Epithelial cell of proximal tubule (primary cell): Measurements from ENCODE around the gene FRMD1. TPM values are rescaled to one million over a fixed set of nuclear protein-coding genes. Genes with fewer than 3 reads are reported as not detected.

Experiments
- DNase-seq: peaks from one replicate; pipeline ENCODE4 v3.0.0-alpha.2; 2011; ENCODE audit warnings: low read depth
- H3K4me3 ChIP-seq: 2 replicates; pipeline ENCODE4 v1.5.1; 2011; ENCODE audit warnings: low read depth, mild to moderate bottlenecking, low read length
- total RNA-seq: library from RNA; depleted of rRNA; stranded (reverse); fragments of >200 nt; gene quantifications from 2 replicates; pipeline ENCODE4 v1.2.3, GENCODE V29; 2015
- TF ChIP-seq, protein P1 (sequence below): conservative IDR thresholded peaks from 2 replicates; pipeline ENCODE4 v1.5.1; 2012; ENCODE audit warnings: low read depth, mild to moderate bottlenecking, low read length

The FRMD1 gene
- total RNA-seq, 1 donor from 2014 or later: not detected

DNA sequence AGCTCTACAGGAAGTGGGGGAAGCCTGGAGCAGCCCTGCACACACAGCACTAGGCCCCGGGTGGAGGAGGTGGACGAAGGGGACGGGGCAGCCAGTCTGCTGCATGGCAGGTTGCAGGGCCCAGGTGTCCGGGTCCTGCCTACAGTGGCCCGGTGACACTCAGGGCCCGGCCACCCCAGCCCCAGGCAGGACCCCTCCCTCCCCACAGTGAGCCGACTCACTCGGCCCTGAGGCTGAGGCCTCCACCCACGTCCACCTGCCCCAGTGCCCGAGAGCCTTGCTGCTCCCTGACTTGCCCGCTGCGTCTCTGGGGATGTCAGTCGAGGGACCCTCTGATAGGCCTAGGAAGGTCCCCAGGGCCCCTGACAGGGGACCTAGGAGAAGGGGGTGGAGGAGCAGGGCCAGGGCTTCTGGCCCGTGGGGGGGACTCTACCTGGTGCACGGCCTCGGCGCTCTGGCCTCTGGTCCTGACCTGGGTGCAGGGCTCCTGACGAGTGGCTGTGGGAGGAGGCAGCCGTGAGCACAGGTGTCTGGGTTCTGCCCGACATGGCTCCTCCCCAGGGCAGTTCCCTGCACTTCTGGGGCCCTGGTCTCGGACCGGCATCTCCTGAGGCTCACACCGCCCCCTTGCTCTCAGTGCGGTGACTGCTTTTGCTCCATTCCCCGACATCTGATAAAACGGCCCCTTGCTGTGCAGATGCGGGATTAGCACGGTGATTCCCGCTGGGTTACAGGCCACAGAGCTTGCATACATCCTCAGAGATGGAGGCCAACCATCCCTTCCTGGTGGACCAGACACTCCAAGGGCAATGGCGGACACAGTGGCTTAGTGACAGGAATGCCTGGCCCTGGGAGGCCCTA, 20.1 kb downstream of the FRMD1 start:
- TF ChIP-seq, protein P1, sequence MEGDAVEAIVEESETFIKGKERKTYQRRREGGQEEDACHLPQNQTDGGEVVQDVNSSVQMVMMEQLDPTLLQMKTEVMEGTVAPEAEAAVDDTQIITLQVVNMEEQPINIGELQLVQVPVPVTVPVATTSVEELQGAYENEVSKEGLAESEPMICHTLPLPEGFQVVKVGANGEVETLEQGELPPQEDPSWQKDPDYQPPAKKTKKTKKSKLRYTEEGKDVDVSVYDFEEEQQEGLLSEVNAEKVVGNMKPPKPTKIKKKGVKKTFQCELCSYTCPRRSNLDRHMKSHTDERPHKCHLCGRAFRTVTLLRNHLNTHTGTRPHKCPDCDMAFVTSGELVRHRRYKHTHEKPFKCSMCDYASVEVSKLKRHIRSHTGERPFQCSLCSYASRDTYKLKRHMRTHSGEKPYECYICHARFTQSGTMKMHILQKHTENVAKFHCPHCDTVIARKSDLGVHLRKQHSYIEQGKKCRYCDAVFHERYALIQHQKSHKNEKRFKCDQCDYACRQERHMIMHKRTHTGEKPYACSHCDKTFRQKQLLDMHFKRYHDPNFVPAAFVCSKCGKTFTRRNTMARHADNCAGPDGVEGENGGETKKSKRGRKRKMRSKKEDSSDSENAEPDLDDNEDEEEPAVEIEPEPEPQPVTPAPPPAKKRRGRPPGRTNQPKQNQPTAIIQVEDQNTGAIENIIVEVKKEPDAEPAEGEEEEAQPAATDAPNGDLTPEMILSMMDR: no peak
- no peak for DNase-seq
- no peak overlapping the region for H3K4me3 ChIP-seq

DNA sequence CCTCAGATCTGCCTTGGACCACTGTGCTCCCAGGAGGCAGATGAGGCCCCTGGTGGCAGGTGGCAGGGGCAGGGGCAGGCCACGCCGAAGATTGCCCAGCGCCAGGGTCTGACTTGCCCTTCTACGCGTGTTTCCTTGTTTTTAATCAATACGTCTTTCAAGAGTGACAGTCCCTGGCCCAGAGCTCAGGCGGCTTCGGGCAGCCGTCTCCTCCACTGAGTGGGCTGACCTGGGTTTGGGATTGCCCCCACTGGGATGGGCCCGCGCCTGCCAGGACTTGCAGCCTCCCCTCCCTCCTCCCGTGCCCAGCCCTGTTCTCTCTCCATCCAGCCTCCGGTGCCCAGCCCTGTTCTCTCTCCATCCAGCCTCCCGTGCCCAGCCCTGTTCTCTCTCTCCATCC, 21.2 kb downstream of the FRMD1 start:
- H3K4me3 ChIP-seq: no peak overlapping the region
- no peak for DNase-seq
- TF ChIP-seq, protein P1: no peak

DNA sequence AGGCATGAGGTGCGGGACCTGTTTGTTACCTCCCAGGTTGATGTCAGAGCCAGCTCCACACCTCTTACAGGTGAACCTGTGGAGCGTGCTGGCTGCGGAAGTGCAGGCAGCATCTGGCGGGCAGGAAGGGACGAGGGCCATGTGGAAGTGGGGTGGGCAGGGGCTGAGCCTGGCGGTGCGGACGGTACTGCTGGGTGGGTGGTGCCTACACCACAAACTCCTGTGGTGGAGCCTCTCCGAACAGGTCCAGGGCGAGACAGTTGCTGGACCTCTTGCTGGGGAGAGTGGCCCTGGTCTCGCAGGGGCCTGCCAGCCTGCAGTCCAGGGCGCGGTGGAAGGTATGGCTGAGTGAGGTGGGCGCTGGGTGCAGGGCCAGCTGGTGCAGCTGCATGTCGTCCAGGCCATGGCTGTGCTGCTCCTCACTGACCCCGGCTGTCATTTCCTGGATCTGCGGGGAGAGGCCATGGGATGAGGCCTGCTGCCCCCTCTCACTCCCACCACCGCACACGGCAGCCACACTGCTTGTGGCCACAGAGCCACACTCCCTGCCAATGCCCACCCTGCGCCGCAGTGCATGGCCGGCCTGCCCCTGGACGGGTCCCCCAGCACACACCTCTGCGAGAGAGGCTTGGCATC, 22.0 kb downstream of the FRMD1 start:
- DNase-seq: no peak
- no peak overlapping the region for H3K4me3 ChIP-seq
- TF ChIP-seq, protein P1: no peak

DNA sequence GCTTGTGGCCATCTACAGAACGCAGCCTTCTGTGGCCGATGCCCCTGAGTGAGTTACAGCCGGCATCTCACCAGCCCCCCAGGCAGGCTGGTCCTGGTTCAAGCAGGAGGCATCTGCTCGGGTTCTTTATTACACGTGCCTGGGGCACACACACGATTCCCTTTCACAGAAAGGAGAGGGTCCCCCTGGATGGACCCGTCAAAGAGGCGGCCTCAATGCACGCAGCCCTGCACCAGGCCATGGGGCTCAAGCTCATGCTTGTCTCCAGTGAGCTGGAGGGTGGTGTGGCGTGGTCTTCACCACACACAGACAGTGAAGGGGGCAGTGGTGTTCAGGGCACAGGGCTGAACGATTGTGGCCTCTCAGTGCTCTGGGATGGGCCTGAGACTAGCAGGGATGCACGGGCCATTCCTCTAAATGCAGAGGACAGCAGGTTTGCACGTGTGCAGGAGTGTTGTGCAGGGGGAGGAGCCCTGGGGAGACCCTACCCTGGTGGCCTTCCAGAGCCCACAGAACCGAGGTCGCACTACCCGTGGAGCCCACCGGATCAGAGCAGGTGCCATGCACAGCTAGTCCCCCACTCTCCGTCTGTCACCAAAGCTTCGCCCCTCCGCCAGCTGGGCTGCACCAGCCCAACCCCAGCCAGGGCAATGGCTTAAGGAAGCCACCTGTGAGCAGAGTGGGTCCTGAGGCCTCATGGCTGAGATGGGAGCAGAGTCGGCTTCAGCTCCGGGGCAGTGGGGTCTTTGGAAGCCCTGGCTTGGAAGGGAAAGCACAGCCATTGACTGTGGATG, 23.1 kb downstream of the FRMD1 start:
- no peak overlapping the region for H3K4me3 ChIP-seq
- TF ChIP-seq, protein P1: no peak
- no peak for DNase-seq

DNA sequence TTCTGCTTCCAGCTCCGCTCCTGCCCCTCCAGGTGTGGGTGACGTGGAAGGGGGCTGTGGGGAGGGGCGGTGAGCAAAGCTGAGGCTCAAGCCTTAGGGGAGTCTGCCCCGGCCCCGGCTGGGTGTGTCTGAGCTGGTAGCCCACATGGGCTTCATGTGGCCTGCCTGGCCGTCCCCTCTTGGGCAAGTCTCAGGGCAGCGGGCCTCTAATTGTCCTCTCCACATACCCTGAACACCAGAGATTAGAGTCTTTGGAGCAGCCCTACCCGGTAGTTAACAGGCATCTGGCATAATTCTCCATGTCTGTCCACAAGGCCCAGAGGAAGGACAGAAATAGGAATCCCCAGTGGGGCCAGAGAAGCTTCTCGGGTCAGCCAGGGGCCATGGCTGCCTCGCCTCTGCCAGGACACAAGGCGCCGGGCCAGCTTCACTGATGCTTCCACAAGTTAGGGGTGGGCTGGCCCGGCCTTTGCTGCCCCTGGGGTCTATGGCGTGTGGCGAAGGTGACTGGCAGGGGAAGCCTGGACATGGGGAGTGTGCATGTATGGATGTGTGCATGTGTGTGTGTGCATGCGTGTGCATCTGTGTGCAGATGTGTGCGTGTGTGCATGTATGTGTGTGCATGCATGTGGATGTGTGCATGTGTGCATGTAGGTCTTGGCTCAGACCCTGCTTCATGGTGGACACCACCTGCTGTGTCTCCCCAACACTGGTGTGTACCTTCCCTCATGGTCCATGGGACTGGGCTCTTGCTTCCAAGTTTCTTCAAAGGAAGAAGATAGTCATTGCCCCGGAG, 24.0 kb downstream of the FRMD1 start:
- TF ChIP-seq, protein P1: no peak
- DNase-seq: no peak
- no peak overlapping the region for H3K4me3 ChIP-seq

DNA sequence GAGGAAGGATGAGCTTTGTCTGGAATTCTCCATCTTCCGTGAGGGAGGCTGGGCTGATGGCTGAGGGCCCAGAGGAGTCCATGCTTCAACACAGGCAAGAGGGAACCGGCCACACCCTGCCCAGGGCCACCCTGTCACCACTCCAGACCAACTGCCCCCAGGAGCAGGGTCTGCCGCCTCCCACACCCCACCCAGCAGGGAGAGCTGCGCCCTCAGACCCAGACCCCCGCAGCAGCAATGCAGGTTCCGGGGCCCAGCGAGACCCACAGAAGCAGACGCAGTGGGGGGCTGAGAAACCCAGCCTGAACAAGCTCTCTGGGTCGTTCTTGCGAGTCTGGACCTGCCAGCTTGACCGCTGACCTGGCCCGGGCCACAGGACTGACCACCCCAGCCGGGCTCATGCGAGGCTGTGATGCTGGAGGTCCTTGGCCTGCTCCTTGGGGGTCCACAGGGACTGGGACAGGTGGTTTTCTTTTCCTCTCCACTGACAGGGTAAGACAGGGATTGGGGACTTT, 25.0 kb downstream of the FRMD1 start:
- DNase-seq: no peak
- H3K4me3 ChIP-seq: no peak overlapping the region
- TF ChIP-seq, protein P1: no peak
